WTC11 (cell line): ENCODE measurements around the gene G2E3.

Experiments used
- CBFB ChIP-seq: sonication (generic); formaldehyde crosslinking; IDR thresholded peaks from 2 replicates; pipeline ENCODE4 v1.8.1; 2022; ENCODE audit warnings: mild to moderate bottlenecking, low read depth, missing genetic modification reagents
- CREB1 ChIP-seq: sonication (generic); formaldehyde crosslinking; IDR thresholded peaks from 2 replicates; pipeline ENCODE4 v1.8.0; 2023; ENCODE audit warnings: mild to moderate bottlenecking, missing genetic modification reagents
- CREM ChIP-seq: sonication (generic); formaldehyde crosslinking; IDR thresholded peaks from 2 replicates; pipeline ENCODE4 v1.8.1; 2022; ENCODE audit warnings: mild to moderate bottlenecking, missing genetic modification reagents, moderate library complexity
- NFYB ChIP-seq: sonication (generic); formaldehyde crosslinking; conservative IDR thresholded peaks from 2 replicates; pipeline ENCODE4 v1.8.0; 2022; ENCODE audit warnings: low read depth, missing genetic modification reagents
- NR2C2 ChIP-seq: sonication (generic); formaldehyde crosslinking; IDR thresholded peaks from 2 replicates; pipeline ENCODE4 v1.8.0; 2022; ENCODE audit warnings: mild to moderate bottlenecking, missing genetic modification reagents
- SP1 ChIP-seq: sonication (generic); formaldehyde crosslinking; conservative IDR thresholded peaks from 2 replicates; pipeline ENCODE4 v1.8.1; 2022; ENCODE audit warnings: missing genetic modification reagents
- ZBTB21 ChIP-seq: sonication (generic); formaldehyde crosslinking; IDR thresholded peaks from 2 replicates; pipeline ENCODE4 v1.8.1; 2023; ENCODE audit warnings: mild to moderate bottlenecking, missing genetic modification reagents, borderline replicate concordance
- ZNF121 ChIP-seq: sonication (generic); formaldehyde crosslinking; IDR thresholded peaks from 2 replicates; pipeline ENCODE4 v1.8.0; 2023; ENCODE audit warnings: missing genetic modification reagents
- ZNF423 ChIP-seq: fragments of 250-450 bp; sonication (Bioruptor Pico); IDR thresholded peaks from 2 replicates; pipeline ENCODE4 v2.1.2; 2022; ENCODE audit warnings: mild to moderate bottlenecking, moderate library complexity
- TF ChIP-seq, protein P1 (sequence below): fragments of 200-600 bp; IDR thresholded peaks from 2 replicates; pipeline ENCODE4 v1.8.0; 2022; ENCODE audit warnings: antibody characterized with exemption
- TF ChIP-seq, protein P2 (sequence below): sonication (generic); formaldehyde crosslinking; IDR thresholded peaks from 2 replicates; pipeline ENCODE4 v1.8.0; 2022; ENCODE audit warnings: mild to moderate bottlenecking, missing genetic modification reagents
- TF ChIP-seq, protein P3 (sequence below): sonication (generic); formaldehyde crosslinking; IDR thresholded peaks from 2 replicates; pipeline ENCODE4 v1.8.1; 2022; ENCODE audit warnings: low read depth, missing genetic modification reagents, borderline replicate concordance

DNA sequence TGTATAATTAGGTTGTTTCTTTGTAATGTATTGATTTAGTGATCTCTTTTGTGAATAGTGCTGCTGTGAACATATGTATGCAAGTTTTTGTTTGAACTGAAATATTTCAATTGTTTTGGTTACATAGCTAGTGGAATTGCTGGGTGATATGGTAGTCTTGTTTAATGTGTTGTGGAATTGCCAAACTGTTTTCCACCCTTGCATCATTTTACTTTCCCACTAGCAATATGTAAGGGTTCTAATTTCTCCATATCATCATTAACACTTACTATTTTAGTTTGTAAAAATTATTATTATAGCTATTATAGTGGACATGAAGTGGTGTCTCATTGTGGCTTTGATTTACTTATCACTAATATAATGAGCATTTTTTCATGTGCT lies 5.9 kb downstream of the G2E3 start:
- TF ChIP-seq ZNF121 (CRISPR knock-in tag) (no peak), CBFB (no peak), NR2C2 (CRISPR knock-in tag) (no peak), ZNF423 (CRISPR knock-in tag) (no peak), SP1 (CRISPR knock-in tag) (no peak), ZBTB21 (CRISPR knock-in tag) (no peak), CREB1 (CRISPR knock-in tag) (no peak), NFYB (no peak), CREM (CRISPR knock-in tag) (no peak)
- TF ChIP-seq, protein P1, sequence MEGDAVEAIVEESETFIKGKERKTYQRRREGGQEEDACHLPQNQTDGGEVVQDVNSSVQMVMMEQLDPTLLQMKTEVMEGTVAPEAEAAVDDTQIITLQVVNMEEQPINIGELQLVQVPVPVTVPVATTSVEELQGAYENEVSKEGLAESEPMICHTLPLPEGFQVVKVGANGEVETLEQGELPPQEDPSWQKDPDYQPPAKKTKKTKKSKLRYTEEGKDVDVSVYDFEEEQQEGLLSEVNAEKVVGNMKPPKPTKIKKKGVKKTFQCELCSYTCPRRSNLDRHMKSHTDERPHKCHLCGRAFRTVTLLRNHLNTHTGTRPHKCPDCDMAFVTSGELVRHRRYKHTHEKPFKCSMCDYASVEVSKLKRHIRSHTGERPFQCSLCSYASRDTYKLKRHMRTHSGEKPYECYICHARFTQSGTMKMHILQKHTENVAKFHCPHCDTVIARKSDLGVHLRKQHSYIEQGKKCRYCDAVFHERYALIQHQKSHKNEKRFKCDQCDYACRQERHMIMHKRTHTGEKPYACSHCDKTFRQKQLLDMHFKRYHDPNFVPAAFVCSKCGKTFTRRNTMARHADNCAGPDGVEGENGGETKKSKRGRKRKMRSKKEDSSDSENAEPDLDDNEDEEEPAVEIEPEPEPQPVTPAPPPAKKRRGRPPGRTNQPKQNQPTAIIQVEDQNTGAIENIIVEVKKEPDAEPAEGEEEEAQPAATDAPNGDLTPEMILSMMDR, result no peak
- TF ChIP-seq, protein P2, sequence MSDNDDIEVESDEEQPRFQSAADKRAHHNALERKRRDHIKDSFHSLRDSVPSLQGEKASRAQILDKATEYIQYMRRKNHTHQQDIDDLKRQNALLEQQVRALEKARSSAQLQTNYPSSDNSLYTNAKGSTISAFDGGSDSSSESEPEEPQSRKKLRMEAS (CRISPR knock-in tag), result no peak
- TF ChIP-seq, protein P3, sequence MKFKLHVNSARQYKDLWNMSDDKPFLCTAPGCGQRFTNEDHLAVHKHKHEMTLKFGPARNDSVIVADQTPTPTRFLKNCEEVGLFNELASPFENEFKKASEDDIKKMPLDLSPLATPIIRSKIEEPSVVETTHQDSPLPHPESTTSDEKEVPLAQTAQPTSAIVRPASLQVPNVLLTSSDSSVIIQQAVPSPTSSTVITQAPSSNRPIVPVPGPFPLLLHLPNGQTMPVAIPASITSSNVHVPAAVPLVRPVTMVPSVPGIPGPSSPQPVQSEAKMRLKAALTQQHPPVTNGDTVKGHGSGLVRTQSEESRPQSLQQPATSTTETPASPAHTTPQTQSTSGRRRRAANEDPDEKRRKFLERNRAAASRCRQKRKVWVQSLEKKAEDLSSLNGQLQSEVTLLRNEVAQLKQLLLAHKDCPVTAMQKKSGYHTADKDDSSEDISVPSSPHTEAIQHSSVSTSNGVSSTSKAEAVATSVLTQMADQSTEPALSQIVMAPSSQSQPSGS (CRISPR knock-in tag), result no peak
